GM18520 (cell line): ENCODE measurements around the gene FATE1.
A peak's percentile ranks its signal among the peaks of the same experiment; 100 is the strongest.

ENCODE experiments used
- ATAC-seq: cut with Tn5 transposase; IDR thresholded peaks from one replicate; pipeline ENCODE4 v1.9.1; 2021; ENCODE audit not compliant: unreplicated experiment

Gene FATE1

GRCh38 chrX:151742311-151742710 is 26.5 kb downstream of the FATE1 start:
- no peak for ATAC-seq

GRCh38 chrX:151743651-151744470 is 28.0 kb downstream of the FATE1 start:
- no peak for ATAC-seq

GRCh38 chrX:151745651-151746050 is 29.8 kb downstream of the FATE1 start:
- ATAC-seq: no peak

- ATAC-seq: no peak
These were observed 30.7 kb downstream of the FATE1 start for GRCh38 chrX:151746502-151746901.

- no peak for ATAC-seq
These were observed 34.7 kb downstream of the FATE1 start for GRCh38 chrX:151750511-151750910.

GRCh38 chrX:151752847-151753246 is 37.0 kb downstream of the FATE1 start:
- ATAC-seq: no peak

GRCh38 chrX:151753313-151754046 is 37.6 kb downstream of the FATE1 start:
- ATAC-seq: peak; percentile 64

GRCh38 chrX:151754047-151754429 is 38.2 kb downstream of the FATE1 start:
- no peak for ATAC-seq

- no peak for ATAC-seq
These were observed 38.9 kb downstream of the FATE1 start for GRCh38 chrX:151754641-151755215.

- ATAC-seq: no peak
These were observed 43.3 kb downstream of the FATE1 start for GRCh38 chrX:151759041-151759708.

GRCh38 chrX:151762802-151763201 is 47.0 kb downstream of the FATE1 start:
- ATAC-seq: no peak

- no peak for ATAC-seq
These were observed 47.9 kb downstream of the FATE1 start for GRCh38 chrX:151763711-151764110.

- no peak for ATAC-seq
These were observed 49.2 kb downstream of the FATE1 start for GRCh38 chrX:151765026-151765425.

GRCh38 chrX:151771726-151772125 is 55.9 kb downstream of the FATE1 start:
- ATAC-seq: no peak
